Measurements from ENCODE around the gene THAP8. TPM values are rescaled to one million over a fixed set of nuclear protein-coding genes. Genes with fewer than 3 reads are reported as not detected.
A peak's percentile ranks its signal among the peaks of the same experiment; 100 is the strongest.

THAP8 gene
- total and polyA plus RNA-seq, 2 of the 13 experiments (the other 11 are each of a cell fraction or from before 2014, with no cell fraction given), result 1.7 to 3.7 TPM

- TF ChIP-seq, protein P1, sequence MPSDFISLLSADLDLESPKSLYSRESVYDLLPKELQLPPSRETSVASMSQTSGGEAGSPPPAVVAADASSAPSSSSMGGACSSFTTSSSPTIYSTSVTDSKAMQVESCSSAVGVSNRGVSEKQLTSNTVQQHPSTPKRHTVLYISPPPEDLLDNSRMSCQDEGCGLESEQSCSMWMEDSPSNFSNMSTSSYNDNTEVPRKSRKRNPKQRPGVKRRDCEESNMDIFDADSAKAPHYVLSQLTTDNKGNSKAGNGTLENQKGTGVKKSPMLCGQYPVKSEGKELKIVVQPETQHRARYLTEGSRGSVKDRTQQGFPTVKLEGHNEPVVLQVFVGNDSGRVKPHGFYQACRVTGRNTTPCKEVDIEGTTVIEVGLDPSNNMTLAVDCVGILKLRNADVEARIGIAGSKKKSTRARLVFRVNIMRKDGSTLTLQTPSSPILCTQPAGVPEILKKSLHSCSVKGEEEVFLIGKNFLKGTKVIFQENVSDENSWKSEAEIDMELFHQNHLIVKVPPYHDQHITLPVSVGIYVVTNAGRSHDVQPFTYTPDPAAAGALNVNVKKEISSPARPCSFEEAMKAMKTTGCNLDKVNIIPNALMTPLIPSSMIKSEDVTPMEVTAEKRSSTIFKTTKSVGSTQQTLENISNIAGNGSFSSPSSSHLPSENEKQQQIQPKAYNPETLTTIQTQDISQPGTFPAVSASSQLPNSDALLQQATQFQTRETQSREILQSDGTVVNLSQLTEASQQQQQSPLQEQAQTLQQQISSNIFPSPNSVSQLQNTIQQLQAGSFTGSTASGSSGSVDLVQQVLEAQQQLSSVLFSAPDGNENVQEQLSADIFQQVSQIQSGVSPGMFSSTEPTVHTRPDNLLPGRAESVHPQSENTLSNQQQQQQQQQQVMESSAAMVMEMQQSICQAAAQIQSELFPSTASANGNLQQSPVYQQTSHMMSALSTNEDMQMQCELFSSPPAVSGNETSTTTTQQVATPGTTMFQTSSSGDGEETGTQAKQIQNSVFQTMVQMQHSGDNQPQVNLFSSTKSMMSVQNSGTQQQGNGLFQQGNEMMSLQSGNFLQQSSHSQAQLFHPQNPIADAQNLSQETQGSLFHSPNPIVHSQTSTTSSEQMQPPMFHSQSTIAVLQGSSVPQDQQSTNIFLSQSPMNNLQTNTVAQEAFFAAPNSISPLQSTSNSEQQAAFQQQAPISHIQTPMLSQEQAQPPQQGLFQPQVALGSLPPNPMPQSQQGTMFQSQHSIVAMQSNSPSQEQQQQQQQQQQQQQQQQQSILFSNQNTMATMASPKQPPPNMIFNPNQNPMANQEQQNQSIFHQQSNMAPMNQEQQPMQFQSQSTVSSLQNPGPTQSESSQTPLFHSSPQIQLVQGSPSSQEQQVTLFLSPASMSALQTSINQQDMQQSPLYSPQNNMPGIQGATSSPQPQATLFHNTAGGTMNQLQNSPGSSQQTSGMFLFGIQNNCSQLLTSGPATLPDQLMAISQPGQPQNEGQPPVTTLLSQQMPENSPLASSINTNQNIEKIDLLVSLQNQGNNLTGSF (CRISPR knock-in tag; IDR thresholded peaks at IDR 0.05), result no peak
- TF ChIP-seq RAD21 (CRISPR knock-in tag; IDR thresholded peaks at IDR 0.05) (peak; percentile 46), SIN3A (IDR thresholded peaks at IDR 0.05; ENCODE audit: borderline replicate concordance, low read depth, low read length) (peak; percentile 63; the same call in 1 of the 2 replicates), ZNF83 (CRISPR knock-in tag; IDR thresholded peaks at IDR 0.05; ENCODE audit: borderline replicate concordance) (no peak; the same call in 1 of the 2 replicates), MYNN (CRISPR knock-in tag; IDR thresholded peaks at IDR 0.05; ENCODE audit: low read depth) (no peak), PLRG1 (conservative IDR thresholded peaks at IDR 0.05) (no peak), ZKSCAN1 (IDR thresholded peaks at IDR 0.05; ENCODE audit: low read length) (no peak), ZBTB7B (CRISPR knock-in tag; IDR thresholded peaks at IDR 0.05) (peak; percentile 24; the same call in 1 of the 2 replicates), ZNF75D (CRISPR knock-in tag; IDR thresholded peaks at IDR 0.05; ENCODE audit: borderline replicate concordance) (no peak), NCOA2 (CRISPR knock-in tag; IDR thresholded peaks at IDR 0.05) (peak; percentile 50; the same call in 1 of the 2 replicates), ZNF335 (CRISPR knock-in tag; IDR thresholded peaks at IDR 0.05) (peak; percentile 42; the same call in 1 of the 2 replicates), PITX1 (CRISPR knock-in tag; IDR thresholded peaks at IDR 0.05) (peak; percentile 88), MBD4 (IDR thresholded peaks at IDR 0.05; ENCODE audit: borderline replicate concordance, low read length) (no peak), TFDP1 (CRISPR knock-in tag; IDR thresholded peaks at IDR 0.05; ENCODE audit: borderline replicate concordance) (peak; percentile 54), ZSCAN25 (CRISPR knock-in tag; IDR thresholded peaks at IDR 0.05) (peak; percentile 44; the same call in 1 of the 2 replicates), KLF12 (CRISPR knock-in tag; IDR thresholded peaks at IDR 0.05; ENCODE audit: borderline replicate concordance) (peak; percentile 81), RFX5 (IDR thresholded peaks at IDR 0.05; ENCODE audit: low read depth, low read length) (no peak), RBM39 (IDR thresholded peaks at IDR 0.05; ENCODE audit: low read depth, low read length, poor library complexity, severe bottlenecking) (peak; percentile 78)
- TF ChIP-seq, protein P2, sequence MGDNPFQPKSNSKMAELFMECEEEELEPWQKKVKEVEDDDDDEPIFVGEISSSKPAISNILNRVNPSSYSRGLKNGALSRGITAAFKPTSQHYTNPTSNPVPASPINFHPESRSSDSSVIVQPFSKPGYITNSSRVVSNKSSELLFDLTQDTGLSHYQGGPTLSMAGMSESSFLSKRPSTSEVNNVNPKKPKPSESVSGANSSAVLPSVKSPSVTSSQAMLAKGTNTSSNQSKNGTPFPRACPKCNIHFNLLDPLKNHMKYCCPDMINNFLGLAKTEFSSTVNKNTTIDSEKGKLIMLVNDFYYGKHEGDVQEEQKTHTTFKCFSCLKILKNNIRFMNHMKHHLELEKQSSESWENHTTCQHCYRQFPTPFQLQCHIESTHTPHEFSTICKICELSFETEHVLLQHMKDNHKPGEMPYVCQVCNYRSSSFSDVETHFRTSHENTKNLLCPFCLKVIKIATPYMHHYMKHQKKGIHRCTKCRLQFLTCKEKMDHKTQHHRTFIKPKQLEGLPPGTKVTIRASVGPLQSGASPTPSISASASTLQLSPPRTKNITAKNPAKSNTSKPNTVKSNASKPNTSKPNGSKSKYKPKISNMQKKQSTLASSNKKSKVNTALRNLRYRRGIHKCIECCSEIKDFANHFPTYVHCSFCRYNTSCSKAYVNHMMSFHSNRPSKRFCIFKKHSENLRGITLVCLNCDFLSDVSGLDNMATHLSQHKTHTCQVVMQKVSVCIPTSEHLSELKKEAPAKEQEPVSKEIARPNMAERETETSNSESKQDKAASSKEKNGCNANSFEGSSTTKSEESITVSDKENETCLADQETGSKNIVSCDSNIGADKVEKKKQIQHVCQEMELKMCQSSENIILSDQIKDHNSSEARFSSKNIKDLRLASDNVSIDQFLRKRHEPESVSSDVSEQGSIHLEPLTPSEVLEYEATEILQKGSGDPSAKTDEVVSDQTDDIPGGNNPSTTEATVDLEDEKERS (CRISPR knock-in tag; IDR thresholded peaks at IDR 0.05), result peak; percentile 96
- TF ChIP-seq, protein P3, sequence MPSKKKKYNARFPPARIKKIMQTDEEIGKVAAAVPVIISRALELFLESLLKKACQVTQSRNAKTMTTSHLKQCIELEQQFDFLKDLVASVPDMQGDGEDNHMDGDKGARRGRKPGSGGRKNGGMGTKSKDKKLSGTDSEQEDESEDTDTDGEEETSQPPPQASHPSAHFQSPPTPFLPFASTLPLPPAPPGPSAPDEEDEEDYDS (CRISPR knock-in tag; IDR thresholded peaks at IDR 0.05), result peak; percentile 46; the same call in 1 of the 2 replicates
Observed at GRCh38 chr19:36054119-36054732, at the start of gene THAP8 (continued).
